Stimulated activated CD4-positive, alpha-beta T cell treated with anti-CD3 and anti-CD28 coated beads, Interleukin-2, amount 100 ng/mL, for 48 hours (primary cell): Measurements from ENCODE around the gene GRK6.

Experiments used
- DNase-seq, 2 donors: peaks; one replicate each; pipeline ENCODE4 v3.0.0-alpha.2; 2020

GRK6 gene

DNA sequence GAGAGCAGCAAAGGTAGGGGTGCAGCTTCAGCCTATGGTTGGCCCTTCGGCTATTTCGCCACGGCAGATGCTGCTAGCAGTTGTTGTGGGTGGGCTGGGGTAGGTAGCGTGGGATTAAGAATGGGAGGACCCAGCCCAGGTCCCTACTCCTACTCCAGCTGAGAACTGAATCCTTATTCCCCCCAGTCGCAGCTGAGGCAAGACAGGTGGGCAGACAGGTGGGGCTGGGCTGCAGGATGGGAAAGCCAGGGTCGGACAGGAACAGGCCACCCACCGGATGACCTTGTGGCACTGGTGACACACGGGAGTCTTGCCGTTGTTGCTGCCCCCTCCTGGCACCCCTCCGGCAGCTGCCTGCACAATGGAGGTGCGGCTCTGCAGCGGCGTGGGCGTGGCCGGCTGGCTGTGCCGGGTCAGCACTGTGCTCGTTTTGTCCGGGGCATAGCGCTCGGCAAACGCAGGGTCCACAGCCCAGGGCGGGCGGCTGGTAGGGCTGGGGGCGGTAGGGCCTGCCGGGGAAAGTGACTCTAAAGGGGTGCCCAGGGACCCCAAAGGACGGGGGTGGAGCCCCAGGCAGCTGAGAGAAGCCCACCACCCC lies 62.7 kb downstream of the GRK6 start:
- DNase-seq = no peak

DNA sequence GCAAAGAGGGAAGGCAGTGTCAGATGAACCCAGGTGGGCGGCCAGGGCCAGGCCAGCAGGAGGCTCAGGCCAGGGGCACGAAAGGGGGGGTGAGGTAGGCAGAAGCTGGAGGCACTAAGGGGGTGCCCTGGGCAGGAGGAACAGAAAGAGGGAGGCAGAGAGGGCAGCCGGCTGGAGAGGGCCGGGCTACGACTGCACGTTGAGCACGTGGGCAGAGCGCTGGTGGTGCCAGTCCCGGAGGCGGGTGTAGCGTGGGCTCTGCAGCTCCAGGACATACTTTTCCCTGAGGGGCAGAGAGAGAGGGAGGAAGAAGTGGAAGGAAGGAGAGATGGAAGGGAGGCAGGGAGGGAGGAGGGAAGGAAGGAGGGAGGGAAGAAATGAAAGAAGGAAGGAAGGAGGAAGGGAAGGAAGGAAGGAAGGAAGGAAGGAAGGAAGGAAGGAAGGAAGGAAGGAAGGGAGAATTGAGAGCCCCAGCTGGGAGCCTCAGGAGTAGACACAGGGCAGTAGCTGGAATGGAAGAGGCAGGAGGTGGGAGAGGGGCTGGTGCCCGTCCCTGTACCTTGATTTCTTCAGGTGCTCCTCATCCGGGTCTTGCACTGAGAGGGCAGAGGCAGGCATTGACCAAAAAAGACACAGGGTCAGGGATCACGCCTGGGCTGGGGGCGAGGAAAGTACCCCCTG lies 64.0 kb downstream of the GRK6 start:
- no peak for DNase-seq

DNA sequence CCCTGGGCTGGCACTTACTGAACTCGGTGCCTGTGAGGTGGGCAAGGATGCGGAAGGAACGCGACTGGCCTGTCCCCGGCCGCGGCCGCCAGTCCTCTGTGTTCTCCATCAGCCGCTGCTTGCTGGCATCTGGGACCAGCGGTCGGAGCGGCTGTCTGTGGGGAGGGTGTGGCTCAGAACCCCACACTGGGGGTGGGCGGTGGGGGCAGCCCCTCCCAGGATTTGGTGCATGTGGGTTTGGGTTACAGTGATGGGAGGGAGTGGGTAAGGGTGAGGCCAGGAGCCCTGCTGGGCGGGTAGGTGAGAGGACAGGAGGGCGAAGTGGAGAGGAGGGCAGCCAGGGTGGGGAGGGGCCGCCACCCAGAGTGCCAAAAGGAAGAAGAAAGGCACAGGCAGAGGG lies 64.5 kb downstream of the GRK6 start:
- DNase-seq = no peak

DNA sequence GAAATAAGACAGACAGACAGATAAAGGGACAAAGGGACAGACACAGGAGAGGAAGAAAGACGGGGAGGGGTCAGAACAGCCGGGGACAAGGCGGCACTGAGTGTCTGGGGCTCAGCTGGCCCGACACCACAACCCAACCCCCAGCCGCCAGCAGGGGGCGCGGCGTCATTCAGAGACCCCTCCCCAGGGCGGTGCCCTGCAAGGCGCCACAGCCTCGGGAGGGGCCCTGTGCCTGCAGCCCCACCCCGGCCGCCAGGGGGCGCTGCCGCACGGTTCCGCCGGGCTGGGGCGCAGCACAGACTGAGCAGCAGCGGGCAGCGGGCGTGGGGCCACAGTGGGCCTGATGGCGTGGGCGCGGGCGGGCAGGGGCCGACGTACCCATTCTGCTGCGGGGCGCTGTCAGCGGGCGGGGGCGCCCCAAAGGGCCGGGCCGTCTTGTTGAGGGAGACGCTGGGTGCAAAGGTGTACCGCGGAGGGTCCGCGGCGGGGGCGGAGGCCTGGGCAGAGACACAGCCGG lies 65.0 kb downstream of the GRK6 start:
- peak; percentile 28 to 56 for DNase-seq

DNA sequence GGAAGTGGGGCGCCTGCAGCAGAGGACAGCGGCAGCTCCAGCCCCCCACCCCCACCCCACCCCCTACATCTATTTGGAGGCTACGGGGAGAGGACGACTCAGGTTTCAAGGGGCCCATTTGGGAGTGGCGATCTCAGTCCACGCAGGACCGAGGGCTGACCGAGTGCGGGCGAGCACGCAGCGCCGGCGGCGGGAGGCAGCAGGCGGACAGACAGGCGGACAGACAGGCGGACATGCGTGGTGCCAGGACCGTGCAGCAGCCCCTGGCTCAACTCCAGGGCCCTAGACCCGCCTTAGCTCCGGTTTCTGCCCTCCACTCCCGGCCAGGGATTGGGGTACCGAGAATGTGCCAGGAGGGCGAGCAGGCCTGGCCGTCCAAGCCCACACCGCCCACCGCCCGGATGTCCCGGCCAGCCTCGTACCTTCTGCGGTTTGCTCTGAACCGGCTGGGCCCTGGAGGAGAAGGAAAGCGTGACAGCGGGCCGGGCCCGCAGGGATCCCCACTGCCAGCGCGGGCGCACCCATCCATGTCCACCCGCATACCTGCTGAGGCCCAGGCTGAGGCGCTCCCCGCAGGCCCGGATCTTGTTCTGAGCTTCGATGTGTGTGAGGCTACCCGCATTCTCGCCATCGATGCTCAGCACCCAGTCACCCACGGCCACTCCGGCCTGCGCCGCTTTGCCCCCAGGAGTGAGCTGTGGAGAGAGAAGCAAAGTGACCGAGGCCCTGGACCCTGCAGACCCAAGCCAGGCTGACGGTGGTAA lies 65.7 kb downstream of the GRK6 start:
- DNase-seq = no peak
